Measurements from ENCODE around the gene RASGRP4.
"Not testable (repeated sequence)": the region's sequence is repeated elsewhere in the genome, so short reads cannot be mapped to it uniquely, and the experiment has no call there.

RASGRP4 gene, protein sequence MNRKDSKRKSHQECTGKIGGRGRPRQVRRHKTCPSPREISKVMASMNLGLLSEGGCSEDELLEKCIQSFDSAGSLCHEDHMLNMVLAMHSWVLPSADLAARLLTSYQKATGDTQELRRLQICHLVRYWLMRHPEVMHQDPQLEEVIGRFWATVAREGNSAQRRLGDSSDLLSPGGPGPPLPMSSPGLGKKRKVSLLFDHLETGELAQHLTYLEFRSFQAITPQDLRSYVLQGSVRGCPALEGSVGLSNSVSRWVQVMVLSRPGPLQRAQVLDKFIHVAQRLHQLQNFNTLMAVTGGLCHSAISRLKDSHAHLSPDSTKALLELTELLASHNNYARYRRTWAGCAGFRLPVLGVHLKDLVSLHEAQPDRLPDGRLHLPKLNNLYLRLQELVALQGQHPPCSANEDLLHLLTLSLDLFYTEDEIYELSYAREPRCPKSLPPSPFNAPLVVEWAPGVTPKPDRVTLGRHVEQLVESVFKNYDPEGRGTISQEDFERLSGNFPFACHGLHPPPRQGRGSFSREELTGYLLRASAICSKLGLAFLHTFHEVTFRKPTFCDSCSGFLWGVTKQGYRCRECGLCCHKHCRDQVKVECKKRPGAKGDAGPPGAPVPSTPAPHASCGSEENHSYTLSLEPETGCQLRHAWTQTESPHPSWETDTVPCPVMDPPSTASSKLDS

DNA sequence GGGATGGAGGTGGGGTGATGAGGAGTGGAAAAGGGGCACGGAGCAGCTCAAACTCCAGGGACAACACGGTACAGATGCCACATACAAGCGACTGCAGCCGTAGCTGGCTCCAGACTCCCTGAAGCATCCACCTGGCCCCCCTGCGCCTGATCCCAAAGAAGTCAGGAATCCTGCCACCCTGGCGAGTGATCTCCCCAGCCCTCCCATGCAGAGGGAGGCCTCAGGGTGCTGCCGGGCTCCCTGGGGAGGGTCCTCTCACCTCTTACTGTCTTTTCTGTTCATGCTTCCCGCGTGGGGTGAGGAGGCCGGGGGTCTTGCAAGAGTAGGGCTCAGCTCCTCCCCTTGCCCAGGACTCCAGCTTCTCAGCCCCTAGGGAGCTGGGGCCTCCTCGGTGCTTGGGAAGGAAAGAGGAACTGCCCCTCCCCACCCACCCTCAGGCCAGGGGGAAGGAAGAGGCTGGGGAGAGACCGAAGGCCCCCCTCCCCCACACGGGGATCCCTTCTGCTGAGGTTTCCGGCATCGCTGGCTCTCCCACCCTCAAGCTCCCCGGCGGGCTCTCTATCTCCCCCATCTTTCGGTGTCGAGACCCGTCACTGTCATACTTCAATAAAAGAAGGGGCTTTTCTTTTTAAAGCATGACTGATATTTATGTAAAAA, at the start of gene RASGRP4:
Gene RASGRP4 (minus strand): TSS at position 410 of the 657 bp plus-strand sequence. CDS start 128 bp downstream, at position 282.
- DNase-seq = no peak

DNA sequence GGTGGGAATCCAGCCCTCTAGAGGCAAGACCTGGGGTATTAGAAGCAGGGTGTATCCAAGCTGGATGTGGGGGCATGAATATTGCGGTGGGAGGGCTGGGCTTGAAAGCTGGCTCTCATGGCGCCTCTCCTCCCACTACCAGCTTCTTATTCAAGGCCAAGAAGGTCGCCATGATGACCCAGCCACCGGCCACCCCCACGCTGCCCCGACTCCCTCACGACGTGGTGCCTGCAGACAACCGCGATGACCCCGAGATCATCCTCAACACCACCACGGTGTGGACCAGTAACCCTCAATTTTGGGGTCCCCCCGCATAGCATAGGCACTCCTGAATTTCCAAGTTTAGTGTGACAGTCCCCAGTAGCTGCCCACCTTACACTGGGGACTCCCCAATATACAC, 49.2 kb upstream of the RASGRP4 start:
- DNase-seq = no peak

DNA sequence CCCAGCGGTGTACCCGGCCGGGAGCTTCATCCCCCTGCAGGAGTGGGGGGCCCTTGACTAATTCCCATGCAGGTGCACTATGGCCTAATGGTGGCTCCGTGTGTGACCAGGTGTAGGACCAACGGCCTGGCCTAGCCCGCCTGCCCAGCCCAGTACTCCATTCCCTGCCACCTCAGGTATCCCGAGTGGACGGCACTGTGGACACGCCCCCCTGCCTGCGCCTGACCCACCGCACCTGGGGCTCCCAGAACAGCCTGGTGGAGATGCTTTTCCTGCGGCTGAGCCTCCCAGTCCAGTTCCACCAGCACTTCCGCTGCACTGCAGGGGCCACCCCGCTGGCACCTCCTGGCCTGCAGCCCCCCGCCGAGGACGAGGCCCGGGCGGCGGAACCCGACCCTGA, 47.2 kb upstream of the RASGRP4 start:
- DNase-seq = no peak

DNA sequence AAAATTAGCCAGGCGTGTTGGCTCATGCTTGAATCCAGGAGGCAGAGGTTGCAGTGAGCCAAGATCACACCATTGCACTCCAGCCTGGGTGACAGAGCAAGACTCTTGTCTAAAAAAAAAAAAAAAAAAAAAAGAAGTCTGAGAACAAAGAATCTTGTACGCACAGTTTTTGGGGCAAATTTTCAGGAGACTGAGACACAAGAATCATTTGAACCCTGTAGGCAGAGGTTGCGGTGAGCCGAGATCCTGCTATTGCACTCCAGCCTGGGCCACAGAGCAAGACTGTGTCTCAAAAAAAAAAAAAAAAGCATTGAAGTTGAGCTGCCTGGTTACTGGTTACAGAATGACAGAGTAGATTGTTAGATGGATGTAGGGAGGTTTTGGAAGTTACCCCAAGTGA, 46.7 kb upstream of the RASGRP4 start:
- DNase-seq = not testable (repeated sequence)

DNA sequence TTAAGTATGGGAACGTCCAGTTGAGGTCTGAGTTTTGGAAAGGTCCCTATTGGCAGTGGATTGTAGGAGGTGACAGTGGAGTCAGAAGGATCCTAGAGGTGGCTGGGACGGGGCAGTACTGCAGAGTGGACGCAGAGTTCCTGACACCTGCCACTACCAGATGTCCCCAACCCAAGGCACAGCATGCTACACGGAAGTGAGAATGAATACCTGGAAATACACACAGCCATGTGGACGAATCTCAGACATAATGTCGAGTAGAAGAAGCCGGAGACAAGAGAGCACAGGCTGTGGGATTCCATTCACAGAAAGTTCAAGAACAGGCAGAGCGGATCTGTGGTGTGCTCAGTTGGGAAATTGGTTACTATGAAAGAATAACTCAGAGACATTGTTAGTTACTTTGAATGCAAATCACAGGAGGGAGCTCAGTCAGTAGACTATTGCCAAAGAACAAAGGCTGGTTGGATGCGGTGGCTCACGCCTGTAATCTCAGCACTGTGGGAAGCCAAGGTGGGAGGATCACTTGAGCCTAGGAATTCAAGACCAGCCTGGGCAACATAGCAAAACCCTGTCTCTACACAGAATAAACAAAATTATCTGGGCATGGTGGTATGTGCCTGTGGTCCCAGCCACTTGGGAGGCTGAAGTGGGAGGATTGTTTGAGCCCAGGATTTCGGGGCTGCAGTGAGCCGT, 44.9 kb upstream of the RASGRP4 start:
- no peak for DNase-seq

DNA sequence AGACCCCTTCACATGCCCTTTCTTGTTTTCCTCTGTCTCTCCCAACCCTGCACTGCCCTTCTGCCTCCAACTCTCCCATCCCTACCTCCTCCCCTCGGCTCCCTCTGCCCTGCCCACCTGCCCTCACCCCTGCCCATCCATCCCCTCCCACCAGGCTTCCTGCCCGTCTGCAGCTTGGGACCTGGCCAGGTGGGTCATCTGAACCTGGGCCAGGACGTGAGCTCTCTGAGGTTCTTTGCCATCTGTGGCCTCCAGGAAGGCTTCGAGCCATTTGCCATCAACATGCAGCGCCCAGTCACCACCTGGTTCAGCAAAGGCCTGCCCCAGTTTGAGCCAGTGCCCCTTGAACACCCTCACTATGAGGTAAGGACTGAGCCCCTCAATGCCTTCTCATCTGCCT, 43.1 kb upstream of the RASGRP4 start:
- DNase-seq = no peak

DNA sequence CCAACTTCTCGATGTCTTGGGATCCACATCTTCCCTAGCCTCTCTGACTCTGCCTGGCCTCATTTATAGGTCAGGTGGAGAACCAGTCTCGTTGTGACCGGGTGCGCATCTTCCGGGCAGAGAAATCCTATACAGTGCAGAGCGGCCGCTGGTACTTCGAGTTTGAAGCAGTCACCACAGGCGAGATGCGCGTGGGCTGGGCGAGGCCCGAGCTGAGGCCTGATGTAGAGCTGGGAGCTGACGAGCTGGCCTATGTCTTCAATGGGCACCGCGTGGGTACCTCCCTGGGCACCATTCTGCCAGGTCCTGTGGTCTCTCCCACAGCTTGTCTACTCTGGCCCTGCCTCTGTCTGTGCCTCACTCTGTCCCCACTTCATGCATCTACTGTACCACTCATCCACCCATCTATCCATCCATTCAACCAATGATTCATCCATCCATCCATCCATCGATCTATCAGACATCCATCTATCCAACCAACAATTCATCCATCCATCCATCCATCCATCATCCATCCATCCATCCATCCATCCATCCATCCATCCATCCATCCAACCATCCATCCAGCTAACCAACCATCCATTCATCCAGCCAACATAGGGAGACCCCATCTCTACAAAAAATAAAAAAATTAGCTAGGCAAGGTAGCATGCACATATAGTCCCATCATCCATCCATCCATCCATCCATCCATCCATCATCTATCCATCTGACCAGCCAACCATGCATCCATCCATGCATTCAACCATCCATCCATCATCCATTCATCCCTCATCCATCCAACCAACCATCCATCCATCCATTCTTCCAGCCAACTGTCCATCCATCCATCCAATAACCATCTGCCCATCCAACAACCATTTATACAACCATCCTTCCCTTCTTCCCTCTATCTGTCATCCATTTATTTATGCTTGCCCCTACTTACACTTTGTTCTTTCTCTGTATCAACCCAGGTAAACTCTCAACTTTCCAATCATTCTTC, 41.8 kb upstream of the RASGRP4 start:
- no peak for DNase-seq

DNA sequence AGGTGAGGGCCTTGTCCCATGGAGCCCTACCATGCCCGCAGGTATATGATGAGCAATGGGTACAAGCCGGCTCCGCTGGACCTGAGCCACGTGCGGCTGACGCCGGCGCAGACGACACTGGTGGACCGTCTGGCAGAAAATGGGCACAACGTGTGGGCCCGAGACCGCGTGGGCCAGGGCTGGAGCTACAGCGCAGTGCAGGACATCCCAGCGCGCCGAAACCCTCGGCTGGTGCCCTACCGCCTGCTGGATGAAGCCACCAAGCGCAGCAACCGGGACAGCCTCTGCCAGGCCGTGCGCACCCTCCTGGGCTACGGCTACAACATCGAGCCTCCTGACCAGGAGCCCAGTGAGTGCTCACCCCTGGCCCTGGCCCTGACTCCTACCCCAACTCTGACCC, 40.0 kb upstream of the RASGRP4 start:
- DNase-seq = no peak

DNA sequence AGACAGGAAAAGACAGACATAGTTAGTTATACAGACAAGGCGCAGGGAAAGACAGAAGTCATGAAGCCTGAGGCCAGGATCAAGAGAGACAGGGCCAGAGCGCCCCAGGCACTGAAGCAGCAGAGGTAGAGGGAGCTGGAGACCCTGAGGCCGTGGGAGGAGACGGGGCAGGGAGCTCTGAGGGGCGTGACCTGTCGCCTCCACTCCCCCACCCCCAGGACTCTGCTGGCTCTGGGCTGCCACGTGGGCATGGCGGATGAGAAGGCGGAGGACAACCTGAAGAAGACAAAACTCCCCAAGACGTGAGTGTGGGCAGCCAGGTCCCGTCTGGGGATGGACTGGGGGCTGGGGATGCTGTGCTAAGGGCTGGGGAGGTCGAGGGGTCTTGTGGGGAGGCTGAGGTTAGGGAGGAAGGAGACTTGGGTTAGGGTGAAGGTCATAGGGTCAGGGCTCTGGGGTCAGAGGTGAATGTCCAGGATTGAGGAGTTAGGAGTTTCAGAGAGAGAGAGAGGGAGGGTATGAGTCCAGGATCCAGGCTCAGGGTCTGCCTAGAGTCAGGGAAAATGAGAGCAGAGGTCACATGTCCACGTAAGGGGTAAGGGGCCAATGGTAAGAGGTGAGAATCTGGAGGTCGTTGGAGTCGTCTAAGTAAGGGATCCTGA, 38.5 kb upstream of the RASGRP4 start:
- DNase-seq = no peak

DNA sequence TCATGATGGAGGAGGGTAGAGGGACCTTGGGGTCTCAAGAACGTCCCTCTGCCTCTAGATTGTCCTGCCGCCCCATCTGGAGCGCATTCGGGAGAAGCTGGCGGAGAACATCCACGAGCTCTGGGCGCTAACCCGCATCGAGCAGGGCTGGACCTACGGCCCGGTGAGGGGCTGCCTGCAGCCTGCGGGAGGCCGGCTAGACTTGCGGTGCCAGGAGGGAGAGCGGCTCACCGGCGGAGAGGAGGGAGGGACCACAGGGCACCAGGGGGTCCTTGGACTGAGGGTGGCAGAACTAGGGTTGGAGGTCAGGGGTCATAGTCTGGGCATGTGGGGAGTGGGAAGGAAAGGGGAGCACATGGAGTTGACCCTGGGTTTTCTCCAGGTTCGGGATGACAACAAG, 37.3 kb upstream of the RASGRP4 start:
- DNase-seq = no peak

DNA sequence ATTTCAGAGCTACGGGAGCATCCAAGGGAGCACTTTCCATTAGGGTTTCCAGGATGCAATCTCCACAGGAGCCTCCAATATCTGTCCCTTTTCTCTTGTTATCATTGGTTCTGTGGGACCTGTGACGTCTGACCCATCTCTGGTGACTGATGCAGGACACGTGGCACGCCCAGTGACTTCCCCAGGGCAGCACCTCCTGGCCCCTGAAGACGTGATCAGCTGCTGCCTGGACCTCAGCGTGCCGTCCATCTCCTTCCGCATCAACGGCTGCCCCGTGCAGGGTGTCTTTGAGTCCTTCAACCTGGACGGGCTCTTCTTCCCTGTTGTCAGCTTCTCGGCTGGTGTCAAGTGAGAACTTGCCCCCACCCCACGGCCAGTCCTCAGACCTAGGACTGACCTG, 33.0 kb upstream of the RASGRP4 start:
- no peak for DNase-seq

DNA sequence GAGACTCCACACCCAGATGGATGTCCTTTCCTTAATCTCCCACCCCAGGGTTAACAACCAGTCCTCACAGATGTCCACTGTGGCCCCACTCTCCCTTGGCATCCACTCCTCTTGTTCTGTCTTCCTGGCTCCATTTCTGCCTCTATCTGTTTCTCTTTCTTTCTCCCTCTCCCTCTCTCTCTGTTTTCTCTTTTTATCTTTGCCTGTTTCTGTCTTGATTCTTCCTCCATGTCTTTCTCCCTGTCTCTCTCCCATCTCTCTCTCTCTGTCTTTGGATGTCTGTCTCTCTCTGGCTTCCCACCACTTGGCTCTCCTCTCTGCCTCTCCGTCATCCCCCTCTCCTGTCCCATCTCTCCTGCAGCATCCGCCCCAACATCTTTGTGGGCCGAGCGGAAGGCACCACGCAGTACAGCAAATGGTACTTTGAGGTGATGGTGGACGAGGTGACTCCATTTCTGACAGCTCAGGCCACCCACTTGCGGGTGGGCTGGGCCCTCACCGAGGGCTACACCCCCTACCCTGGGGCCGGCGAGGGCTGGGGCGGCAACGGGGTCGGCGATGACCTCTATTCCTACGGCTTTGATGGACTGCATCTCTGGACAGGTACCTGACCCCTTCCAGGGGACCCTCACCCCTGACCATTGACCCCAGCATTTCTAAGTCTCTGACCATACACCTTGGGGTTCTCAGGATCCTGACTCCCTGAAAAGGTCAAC, 31.8 kb upstream of the RASGRP4 start:
- DNase-seq = no peak

DNA sequence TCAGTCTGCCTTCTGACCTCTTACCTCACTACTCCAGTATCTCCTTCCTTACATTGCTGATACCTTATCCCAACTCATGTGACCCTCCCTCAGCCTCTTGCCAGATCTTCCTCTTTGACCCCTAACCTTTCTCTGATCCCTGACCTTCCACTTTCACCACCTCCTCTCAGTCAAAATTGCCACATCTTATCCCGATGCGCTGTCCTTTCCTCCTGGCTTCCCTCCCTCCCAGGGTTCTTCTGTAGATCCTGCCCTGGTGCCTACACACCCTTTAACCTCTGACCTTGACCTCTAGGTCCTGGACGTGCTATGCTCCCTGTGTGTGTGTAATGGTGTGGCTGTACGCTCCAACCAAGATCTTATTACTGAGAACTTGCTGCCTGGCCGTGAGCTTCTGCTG, 31.2 kb upstream of the RASGRP4 start:
- no peak for DNase-seq

DNA sequence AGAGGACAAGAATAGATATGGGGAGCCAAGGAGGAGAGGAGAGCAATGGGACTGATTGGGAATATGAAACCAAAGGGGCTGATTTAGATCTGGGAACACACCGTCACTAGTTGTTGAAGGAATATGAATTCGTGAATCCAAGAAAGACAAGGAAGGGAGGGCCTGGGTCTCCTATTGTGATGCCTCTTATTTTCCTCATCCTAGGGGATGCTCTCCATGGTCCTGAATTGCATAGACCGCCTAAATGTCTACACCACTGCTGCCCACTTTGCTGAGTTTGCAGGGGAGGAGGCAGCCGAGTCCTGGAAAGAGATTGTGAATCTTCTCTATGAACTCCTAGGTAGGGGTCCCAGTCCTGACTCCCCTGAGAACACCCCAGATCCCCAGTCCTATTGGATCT, 29.0 kb upstream of the RASGRP4 start:
- DNase-seq = no peak

DNA sequence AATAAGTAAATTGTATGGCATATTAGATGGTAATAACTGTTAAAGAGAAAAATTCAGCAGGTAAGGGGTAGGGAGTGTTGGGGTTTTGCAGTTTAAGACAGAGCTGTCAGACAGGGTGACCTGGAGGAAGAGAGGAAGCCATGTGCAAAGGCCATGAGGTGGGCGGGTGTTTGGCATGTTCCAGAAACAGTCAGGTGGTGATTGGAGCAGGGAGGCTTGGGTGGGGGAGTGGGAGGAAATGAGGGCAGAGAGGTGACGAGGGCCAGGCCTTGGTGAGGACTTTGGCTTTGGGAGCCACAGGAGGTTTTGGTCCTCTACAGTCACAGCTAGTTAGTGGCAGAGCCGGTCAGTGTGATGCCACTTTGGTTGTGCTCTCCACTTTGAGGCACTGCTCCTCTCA, 27.6 kb upstream of the RASGRP4 start:
- DNase-seq = no peak

DNA sequence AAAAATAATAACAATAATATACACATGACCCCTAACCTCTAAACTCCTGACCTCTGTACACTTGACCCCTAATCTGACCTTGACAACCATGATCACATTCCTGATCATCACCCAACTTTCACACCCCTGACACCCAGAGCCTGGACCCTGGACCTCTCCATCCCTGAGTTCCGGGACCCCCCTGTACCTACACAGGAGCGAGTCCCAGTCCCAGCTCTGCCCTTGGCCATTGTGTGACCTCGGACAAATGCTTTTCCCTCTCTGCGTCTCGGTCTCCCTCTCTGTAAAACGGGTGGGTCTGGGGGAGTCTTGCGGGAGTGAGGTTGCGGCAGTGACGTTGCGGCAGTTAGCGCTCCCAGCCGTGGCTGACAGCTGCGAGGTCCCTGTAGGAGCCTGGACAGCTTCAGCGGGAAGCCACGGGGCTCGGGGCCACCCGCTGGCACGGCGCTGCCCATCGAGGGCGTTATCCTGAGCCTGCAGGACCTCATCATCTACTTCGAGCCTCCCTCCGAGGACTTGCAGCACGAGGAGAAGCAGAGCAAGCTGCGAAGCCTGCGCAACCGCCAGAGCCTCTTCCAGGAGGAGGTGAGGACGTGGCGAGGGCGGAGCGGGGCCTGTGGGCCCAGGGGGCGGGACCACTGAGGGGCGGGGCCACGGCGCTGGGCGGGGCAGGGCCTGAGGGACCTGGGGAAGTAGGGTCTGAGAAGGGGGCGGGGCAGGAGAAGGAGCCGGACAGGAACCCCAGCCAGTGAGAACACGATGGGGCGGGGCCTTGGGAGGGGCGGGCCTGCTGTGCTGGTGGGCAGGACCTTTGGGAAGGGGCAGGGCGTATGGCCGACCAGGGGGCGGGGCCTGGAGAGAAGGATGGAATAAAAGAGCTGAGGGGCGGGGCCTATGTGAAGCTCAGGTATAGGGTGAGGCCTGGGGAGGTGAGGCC, 26.7 kb upstream of the RASGRP4 start:
- no peak for DNase-seq

DNA sequence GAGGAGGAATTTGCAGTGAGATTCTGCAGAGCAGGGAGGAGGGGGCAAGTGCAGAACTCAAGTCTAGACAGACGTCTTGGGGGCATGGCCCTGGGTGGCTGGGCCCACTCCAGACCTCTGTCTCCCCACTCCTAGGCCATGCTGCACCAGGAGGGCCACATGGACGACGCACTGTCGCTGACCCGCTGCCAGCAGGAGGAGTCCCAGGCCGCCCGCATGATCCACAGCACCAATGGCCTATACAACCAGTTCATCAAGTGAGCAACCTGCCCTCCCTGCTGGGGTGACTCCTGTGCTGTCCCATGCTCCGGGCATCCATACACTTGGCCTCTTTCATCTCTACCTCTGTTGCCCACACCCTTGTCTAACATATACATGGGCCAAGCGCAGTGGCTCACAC, 25.6 kb upstream of the RASGRP4 start:
- DNase-seq = no peak

DNA sequence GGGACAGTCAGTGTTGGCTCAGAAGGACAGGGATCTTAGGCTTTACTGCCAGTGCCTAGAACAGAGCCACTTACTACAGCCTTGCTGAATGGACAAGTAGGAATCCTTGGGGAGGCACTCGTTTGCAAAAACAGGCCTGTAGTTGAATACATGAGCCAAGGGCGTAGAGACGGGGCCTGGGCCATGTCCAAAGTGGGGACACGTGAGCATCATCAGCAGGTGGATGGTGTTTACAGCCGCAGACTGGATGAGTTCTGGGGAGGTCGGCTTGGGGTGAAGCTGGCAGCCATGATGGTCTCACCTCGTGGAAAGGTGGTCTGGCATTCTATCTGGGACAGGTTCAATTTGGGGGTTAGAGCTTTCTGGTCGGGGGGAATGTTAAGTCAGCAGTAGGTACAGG, 25.0 kb upstream of the RASGRP4 start:
- DNase-seq = no peak

DNA sequence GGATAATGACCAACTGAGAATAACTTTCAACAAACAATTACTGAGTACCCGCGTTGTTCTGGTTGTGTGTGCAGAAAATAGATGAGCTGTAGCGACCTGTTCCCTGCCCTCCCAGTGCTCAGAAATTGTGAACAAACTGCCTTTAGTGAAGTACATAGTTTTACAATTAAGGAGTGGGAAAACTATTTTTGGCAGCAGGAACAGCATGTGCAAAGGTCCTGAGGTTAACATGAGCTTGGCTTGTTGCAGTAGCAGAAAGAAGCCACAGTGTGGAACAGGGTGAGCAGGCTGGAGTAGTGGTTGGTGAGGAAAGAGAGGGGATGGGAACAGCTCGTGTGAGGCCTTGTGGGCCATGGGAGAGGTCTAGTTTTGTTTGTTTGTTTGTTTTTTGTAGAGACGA, 23.5 kb upstream of the RASGRP4 start:
- DNase-seq = no peak

DNA sequence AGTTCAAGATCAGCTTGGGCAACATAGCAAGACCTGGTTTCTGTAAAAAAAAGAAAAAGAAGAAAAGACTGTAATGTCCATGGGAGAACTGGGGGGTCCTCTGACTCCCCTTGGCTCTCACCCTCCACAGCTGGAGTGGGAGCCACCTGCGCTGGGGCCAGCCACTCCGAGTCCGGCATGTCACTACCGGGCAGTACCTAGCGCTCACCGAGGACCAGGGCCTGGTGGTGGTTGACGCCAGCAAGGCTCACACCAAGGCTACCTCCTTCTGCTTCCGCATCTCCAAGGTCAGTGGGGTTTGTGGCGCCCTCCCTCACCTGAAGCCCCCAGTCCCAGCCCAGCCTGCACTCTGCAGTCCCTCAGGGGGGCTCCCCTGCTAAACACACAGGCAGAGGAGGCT, 22.2 kb upstream of the RASGRP4 start:
- no peak for DNase-seq

All from NCI-H446 treated with DMSO at 0.1 percent for 48 hours (cell line).